HG03280 (cell line): ENCODE data around the gene SYT9.

ENCODE experiments used
- ATAC-seq: cut with Tn5 transposase; IDR thresholded peaks from one replicate; pipeline ENCODE4 v1.9.1; 2021; ENCODE audit warnings: mild to moderate bottlenecking, moderate library complexity; ENCODE audit not compliant: unreplicated experiment

SYT9 gene

DNA sequence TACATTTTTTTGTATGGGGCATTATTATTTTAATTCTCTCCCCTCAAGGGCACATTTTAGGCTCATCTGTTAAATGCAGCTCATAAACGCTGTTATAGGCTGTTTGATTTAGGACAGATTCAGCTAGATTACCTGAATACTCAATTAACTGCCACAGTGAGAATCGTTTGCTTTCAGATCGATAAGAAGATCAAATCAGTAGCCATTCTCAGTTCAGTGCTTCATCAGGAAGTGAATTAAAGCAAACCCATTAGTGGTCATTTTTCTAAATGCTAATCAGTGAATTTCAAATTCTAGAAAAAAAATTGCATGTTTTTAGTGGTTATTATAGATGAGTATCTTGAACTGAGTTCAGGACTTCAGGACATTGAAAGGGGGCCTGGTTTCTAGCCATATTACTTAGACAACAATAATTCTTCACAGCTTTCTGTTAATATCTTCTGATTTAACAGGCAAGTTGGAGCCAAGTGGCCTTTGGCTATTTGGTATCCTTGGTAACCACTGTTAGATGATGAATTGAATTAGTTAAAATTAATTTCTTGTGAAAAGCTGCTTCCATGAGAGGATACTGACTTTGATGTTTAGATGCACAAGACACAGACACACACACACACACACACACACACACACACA is 18.6 kb downstream of the SYT9 start:
- no peak for ATAC-seq

DNA sequence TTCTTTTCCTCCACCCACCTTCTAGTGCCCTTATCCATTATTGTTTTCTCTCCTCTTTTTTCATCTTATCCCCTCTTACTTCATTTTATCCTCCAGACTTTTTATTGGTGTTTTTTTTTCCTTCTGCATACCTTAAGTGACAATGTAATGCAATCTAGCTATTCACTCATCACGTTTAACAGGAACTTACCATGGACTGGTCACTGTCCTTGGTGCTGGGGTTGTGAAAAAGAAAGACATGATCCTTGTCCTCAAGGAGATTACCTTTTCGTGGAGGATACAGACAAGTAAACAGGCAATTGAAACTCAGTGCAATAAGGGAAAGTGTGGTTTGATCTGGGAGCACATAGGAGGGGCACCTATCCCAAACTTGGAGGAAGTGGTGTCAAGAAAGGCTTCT is 20.7 kb downstream of the SYT9 start:
- ATAC-seq, result no peak

DNA sequence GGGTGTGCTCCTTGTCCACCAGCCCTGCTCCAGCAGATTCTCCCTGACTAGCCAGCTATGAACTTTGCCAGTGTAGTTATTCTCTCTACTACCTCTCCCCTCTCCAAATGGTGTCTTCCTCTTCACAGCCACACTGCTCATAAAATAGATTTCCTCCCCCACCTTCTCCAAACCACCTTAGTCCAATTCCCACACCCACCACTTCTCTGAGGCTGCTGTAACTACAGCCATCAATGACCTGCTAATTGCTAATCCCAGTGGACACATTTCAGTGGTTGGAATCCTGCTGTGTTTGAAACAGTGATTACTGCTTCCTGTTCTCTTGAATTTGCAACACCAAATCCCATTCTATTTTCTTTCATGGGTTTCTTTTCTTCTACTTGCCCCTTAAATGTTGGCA is 23.4 kb downstream of the SYT9 start:
- ATAC-seq, result no peak

DNA sequence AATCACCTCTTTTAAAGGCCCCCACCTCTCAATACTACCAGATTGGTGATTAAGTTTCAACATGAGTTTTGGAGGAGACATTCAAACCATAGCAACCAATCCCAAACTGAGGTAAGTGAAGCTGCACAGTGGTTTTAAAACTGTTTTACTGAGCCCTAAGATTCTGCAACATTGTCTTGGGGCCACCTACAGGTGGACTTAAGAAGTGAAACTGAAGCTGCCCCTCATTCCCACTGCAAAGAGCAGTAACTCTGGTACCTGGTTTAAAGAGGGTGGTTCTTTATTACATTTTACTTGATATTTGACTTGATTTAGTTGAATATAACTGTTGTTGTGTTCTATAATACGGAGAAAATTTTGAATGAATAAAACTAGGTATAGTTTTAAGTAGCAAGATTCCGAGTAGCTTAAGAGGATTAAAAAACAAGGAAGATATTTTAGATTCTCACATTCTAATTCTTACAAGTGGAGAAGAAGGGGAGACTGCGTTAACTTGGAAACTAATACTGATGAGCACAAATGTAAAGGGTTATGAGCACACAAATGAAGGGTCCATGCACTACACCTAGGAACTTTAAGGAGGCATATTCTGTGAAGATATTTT is 26.7 kb downstream of the SYT9 start:
- ATAC-seq, result no peak

DNA sequence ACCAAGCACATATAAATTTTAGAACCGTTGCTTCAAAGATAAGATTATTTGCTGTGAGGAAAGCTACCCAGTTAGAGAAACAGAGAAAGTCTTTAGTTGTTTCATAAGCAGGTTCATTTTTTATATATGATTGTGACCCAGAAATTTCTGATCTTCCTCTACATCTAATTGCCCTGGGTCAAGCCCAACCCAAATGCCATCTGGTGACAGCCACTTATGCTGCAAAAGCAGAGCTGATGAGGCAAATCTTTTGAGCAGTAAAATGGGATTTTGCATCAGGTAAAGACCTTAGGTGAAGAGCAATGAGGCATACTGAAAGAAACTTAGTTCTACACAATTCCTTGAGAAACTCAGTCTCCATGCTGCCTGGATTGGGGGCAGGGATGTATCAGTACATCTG is 28.0 kb downstream of the SYT9 start:
- no peak for ATAC-seq

DNA sequence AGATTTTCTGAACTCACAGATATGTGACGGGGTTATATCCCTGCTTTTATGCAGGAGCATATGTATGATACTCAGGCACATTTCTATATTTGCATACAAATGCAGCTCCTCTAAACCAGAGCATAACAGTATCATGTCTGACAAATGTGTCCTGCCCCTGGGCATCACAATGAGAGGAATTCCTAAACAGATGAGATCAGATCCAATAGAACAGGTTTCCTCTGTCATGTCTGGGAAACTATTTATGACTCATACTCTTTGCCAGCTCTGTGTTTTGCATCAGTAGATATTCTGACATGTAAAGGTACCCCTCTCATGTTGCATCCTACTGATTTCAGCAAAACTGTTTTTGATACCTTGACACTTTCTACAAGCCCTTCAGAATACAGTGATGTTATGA is 29.4 kb downstream of the SYT9 start:
- no peak for ATAC-seq

DNA sequence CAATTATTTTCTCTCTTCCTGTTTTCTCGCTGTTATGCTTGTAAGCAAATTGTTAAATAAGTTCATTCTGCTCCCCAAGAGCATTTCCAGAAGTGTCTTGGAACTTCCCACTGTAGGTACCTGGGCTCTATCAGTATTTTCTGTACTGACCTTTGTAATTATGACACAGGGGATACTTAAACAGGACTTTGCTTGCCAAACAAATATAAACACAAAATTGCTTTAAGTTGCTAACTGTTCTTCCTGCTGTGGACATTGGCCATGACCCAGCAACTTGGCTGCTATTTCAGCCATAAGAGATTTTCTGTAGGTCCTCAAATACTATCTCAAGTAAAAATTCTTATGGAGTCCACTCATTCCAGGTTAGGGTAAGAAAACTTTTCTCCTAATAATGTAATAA is 30.1 kb downstream of the SYT9 start:
- ATAC-seq, result no peak

DNA sequence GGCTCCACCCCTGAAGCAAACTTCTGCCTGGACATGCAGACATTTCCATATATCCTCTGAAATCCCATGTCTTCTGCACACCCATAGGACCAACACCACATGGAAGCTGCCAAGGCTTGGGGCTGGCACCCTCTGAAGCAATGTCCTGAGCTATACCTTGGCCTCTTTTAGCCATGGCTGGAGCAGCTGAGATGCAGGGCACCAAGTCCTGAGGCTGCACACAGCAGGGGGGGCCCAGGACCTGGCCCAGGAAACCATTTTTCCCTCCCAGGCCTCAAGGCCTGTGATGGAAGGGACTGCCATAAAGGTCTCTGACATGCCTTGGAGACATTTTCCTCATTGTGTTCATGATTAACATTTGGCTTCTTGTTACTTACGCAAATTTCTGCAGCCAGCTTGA is 34.5 kb downstream of the SYT9 start:
- no peak for ATAC-seq

DNA sequence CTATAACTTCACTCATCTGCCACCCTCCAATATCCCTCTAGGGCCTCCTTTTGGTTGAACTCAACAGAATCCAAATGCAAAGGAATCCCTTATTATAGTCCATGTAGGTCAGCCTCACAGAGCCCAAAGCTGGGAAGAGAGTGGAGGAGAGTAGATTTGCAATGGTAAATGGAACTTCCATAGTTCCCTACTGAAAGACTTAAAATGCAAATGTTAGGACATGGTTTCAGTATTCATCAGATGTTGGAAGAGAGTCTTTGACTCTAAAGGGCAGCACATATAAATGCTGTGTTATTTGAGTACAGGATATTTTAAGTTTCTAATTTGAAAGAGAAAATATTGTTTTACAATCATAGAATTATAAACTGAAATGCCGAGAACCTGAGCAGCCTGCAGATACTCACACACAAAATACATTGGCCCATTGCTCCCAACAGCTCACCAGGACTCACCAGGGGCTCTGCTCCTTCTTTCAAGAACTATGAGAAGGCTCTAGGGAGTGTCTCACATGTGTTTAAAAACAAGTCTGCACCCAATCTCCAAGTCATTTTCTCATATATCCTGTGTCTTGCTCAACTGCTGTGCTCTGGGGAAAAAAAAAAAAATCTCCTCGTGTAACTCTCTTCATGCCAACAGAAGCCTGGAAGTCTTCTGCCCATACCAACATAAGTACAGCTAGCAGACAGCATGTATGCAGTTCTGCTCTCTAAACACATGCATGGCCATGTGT is 39.6 kb downstream of the SYT9 start:
- ATAC-seq, result no peak

DNA sequence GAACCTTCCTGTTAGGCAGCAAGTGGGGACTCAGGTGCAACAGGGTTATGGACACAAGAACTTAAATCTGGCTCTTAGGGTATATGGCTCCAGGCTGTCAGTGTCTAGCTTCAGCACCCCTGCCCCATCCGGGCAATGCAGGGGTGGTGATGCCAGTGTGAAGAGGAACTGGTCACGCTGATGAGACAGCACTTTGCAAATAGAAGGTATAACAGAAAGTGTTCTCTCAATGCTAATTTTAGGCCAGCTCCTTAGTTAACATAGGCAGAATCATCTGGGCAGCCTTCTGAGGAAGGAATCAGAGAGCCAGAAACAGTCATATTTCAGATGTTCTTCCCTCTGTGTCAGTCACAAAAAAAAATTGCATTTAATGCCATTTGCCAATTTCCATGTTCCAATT is 41.2 kb downstream of the SYT9 start:
- no peak for ATAC-seq

DNA sequence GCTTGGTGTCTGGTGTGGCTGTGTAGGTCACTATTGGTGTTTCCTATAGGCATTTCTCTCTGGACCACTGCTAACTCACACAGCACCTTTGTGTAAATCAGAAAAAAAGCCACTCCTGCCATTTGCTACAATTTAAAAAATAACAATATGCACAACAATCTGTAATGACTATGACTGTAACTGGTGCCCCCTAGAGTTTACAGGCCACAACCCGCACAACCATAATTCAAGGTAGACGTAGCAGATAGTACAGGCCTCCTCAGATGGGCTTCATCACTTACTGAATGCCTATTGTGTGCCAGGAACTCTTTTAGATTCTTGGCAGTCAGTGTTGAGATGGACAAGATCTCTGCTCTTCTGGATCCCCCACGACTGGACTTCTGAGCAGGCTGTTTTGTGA is 47.7 kb downstream of the SYT9 start:
- no peak for ATAC-seq

DNA sequence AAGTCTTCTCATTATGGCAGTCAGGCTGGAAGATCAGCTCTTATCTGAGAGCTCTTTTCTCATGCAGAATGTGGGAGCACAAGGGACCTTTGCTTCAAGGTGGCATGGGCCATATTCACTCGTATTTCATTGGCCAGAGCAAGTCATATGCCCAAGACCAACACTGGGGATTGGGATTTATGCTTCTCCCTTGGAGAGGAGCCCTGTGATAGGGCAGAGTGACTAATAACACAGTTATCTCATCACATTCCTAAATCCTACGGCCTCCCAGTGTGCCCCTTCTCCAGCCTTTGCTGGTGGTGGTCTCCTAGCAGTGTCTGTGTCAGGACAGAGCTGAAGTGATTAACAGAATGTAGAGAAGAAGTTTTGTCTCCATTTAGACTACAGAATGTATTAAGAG is 48.6 kb downstream of the SYT9 start:
- no peak for ATAC-seq

DNA sequence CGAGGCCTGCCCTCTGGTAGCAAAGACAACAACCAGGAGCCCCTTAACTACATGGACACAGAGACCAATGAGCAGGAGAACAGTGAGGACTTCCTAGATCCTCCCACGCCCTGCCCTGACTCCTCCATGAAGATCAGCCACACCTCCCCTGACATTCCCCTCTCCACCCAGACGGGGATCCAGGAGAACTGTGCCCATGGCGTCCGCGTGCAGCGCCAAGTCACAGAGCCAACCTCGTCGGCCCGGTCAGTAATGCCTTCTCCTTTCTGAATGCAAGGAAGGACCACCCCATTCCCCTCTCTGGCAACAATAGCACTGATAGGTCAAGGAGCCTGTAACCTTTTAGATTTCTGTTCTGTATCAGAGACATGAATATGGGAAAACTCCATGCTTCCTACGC is 51.4 kb downstream of the SYT9 start:
- no peak for ATAC-seq

DNA sequence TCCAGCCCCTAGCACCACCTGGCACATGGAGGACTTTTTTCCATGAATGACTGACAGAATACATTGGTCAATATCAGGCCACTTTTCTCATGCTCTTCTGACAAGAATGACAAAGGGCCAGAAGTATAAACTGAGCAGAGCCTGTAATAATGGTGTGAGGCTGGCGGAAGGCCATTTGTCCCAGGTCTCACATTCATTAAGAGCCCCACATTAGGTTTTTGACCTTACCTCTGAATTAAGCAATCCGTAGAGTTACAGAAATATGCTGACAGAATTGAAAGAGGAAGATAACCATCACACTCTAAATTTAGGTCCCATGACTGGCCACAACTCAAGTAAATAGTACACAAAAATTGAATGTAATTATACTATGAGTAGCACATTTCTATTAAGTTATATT is 55.2 kb downstream of the SYT9 start:
- no peak for ATAC-seq

DNA sequence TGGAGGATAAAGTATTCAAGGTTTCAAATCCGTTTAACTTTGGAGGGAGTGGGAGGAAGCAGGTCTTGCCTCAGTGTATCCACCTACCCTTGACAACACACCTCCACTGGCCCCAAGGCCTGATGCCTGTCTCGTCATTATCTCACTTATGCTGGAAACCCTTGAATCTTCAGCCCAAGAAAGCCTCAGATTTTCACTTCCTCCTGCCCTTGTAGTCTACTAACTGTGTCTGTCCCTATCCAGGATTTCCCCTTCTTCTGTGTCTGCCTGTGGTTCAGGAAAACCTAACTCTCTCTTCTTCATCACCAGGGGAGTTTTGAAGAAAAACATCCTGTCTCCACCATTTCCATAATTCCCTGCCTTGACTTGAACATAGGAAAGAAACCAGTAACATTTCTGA is 56.1 kb downstream of the SYT9 start:
- ATAC-seq, result no peak

DNA sequence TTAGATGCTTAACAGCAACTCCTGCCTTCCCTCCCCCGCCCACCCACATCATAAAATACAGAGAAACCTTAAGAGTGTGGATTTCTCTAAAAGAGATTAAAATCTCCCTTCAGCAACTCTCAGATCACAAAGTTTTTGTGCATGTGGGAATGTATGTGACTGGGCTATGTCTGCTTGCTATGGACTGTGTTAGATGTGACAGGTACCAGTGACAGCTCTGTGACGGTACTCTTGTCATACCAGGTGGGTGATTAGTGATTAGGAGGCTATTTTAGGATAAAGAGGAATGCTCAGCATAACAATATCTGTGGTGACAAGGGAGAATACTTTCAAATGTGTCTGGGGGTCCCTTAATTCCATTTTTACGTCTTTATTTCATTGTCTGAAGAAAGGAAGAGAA is 60.2 kb downstream of the SYT9 start:
- no peak for ATAC-seq

DNA sequence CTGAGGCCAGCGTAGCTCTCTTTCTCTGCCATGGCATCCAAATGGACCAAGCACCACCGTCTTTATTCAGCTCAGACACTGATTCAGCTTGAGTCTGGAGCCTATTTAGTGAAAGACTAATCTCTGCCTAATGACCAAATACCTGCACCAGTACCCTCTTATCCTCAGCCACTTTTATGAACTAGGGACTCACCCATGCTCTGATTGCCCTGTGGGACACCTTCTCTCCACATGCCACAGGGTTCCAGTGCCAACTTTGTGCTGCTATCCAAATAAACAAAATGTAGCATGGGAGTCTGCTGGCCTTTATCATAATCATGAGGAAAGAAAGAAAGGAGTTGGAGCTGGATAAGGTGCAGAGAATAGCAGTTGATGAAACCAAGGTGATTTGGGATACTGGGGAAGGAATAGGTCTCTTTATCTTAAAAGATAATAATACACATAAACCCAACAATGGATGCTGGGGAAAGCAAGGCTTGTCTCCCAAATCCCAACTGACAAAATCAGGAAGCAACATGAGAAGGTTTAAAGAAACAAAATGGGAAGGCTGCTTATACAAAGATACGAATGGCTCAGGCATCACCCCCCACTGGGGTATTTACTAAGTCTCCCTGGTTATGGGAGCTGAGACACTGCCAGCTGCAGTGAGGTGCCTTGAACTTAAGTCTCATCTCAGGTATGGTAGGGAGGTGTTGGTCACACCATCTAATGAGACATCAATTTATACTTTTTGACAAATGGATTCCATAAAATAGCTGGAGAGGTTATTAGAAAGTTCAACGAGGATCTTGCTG is 63.3 kb downstream of the SYT9 start:
- no peak for ATAC-seq

DNA sequence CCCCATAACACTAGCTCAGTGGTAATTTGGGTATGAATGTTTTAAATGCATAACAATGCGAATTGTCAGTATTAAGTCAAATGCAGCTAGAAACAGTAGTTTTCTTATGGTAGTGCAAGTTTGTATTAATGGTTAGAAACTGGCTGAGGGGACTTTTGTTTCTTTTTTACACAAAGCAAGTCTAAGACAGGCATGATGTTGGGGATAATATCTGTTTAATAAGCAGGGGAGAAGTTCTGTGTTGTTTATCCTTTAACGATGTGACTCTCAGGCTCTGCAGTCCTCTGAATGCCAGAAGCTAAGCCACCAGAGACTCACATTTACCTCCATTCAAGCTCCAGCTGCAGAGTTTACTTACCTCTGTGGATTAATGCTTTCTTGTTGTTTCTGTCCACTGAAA is 67.8 kb downstream of the SYT9 start:
- ATAC-seq, result no peak

DNA sequence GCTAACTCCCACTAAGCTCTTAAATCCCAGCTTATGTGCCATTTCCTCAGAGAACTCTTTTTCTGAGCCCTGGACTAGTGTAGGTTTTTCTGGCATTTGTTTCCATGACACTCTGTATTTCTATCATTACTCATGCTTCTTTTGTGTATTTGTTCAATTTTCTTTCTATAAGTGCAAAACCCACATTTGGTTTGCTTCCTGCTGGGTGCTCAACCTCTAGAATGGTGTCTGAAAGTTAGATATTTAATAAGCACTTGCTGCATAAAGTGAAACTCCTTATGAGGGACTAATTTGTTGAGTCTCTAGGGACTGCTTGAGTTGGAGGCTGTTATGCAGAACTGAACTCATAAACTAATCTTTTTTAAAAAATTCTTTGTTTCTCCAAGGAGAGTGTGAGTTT is 68.6 kb downstream of the SYT9 start:
- ATAC-seq, result no peak

DNA sequence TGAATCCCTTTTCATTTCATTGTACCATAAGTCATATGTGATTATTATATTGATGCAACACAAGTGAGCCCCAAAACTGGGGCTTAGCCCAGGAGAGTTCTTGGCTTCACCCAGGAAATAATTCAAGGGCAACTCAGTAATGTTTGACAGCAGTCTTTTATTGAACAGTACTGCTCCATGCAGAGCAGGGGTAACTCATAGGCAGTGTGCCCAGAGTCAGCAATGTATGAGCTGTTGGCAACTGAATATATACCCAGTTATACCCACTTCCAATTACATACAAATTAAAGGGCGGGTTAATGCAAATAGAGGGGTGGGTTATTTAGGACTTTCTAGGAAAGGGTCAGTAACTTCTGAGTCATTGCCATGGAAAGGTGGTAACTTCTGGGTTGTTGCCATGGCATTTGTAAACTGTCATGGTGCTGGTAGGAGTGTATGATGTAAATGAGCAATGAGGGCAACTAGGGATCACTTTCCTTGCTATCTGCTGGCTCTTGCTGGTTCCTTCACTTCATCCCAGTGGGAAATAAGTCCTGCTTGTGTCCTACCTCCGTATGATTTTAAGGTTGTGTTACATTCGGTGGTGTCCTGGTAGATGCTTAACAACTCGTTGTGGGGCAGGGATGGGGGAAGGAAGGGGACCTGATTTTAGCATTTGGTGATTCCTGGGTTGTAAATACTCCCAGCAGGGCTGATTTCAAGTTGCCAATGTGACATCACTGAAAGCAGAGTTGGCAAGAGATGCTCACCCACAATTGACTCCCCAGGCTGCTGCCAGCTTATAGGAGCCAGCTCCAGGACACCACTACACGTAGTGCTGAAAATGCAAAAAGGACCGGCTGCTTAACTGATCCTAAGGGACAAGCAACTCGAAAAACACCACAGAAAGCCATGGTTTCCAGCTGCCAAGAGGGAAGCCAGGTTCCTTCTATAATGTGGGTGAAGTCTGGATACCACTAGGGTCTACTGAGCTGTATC is 70.1 kb downstream of the SYT9 start:
- ATAC-seq, result no peak

DNA sequence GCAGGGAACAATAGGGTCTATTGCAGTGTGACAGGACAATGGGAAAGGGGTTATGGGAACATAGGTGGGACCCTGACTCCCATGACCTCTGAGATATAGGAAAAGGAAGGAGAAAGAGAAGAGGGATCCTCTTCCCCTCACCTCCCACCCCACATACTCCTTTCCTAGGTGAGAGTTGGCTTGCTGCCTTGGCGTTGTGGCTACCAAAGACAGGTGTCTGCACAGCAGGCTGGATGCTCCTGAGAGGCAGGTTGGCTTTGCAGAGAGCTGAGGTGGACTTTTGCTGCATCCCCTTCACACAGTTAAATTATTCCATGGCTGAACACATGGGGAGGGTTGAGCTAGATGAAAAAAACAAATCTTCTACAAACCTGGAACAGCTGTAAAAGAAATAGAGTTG is 80.7 kb downstream of the SYT9 start:
- no peak for ATAC-seq
